HG03108 (cell line): ENCODE measurements around the gene FGFRL1.

ENCODE experiments used
- ATAC-seq: cut with Tn5 transposase; IDR thresholded peaks from one replicate; pipeline ENCODE4 v1.9.1; 2021; ENCODE audit warnings: moderate library complexity; ENCODE audit not compliant: unreplicated experiment

FGFRL1 gene

GRCh38 chr4:1021386-1022050, 10.1 kb downstream of the FGFRL1 start:
- peak; percentile 80 for ATAC-seq

- no peak for ATAC-seq
Observed at GRCh38 chr4:1022051-1022738, 10.8 kb downstream of the FGFRL1 start.

GRCh38 chr4:1022739-1023066, 11.3 kb downstream of the FGFRL1 start:
- no peak for ATAC-seq

GRCh38 chr4:1023075-1023640, 11.7 kb downstream of the FGFRL1 start:
- ATAC-seq, result no peak

- ATAC-seq, result no peak
Observed at GRCh38 chr4:1023895-1024740, 12.7 kb downstream of the FGFRL1 start.

DNA sequence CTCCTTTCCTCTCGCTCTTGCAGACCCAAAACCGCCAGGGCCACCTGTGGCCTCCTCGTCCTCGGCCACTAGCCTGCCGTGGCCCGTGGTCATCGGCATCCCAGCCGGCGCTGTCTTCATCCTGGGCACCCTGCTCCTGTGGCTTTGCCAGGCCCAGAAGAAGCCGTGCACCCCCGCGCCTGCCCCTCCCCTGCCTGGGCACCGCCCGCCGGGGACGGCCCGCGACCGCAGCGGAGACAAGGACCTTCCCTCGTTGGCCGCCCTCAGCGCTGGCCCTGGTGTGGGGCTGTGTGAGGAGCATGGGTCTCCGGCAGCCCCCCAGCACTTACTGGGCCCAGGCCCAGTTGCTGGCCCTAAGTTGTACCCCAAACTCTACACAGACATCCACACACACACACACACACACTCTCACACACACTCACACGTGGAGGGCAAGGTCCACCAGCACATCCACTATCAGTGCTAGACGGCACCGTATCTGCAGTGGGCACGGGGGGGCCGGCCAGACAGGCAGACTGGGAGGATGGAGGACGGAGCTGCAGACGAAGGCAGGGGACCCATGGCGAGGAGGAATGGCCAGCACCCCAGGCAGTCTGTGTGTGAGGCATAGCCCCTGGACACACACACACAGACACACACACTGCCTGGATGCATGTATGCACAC, 13.6 kb downstream of the FGFRL1 start:
- no peak for ATAC-seq

- ATAC-seq, result no peak
Observed at GRCh38 chr4:1026115-1026514, 14.7 kb downstream of the FGFRL1 start.

DNA sequence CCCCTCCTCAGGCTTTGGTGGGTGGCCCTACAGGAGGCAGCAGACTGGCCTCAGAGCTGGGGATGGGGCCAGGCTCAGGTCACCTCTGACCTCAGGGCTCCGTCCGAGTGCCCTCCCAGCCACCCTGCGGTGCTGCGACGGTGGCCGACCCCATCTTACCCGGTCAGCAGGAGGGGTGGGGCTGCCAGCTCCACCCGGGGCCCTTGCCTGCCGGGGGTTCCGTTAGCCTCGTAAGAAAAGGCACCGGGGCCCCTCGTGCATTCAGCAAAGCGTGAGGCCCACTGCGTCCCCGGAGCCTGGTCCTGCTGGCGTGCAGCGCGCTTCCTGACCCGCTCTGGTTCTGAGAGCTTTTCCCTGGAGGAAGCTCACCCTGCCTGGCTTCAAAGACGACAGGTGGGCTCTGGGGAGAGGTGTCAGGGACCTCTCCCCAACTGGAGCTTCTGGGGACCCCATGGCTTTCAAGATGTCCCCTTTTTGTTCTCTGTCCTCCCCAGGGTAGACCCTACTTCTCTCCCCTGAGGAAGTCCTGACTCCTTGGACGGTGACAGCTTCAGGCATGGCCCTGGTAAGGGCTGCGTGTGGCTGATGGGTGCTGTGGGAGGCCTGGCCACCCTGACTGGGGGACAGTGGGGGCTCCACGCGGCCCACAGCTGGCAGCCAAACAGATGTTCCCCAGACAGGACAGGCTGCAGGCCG, 15.9 kb downstream of the FGFRL1 start:
- no peak for ATAC-seq

- ATAC-seq, result no peak
Observed at GRCh38 chr4:1027915-1028238, 16.5 kb downstream of the FGFRL1 start.

GRCh38 chr4:1028574-1029220, 17.3 kb downstream of the FGFRL1 start:
- no peak for ATAC-seq

DNA sequence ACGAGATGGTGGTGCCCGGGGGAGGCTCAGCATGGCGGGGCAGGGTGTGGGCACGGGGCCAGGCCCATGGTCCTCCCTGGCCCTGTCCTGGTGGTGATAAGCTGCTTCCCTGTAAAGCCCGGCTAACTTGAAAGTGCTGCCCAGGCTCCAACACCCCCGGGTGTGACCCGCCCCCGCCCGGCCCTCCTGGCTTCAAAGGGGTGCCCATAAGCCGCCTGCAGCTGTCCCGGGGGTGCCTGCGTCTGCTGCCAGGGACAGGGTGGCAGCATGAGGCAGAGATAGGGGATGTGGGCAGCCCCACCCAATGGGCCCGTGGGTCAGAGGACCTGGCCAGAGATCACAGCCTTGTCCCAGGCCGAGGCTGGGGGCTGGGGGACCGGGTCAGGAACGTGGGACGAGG, 18.1 kb downstream of the FGFRL1 start:
- no peak for ATAC-seq

DNA sequence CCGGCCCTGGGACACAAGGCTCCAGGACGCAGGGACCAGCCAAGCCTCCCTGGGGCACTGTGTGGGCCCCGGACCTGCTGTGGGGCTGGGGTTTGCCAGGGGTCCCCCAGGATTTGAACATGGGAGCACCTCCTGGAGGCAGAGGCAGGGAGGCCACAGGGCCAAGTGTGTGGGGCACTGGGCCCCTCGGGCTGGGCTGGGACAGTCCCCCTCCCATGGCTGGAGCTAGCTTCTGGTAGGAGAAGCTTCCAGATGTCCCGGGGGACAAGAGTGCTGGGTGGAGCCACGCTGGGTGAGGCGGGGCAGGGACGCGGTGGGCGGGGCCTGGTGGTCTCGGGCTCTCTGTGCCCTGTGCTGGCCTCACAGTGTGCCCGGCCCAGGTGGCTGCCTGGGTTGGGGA, 18.6 kb downstream of the FGFRL1 start:
- no peak for ATAC-seq

DNA sequence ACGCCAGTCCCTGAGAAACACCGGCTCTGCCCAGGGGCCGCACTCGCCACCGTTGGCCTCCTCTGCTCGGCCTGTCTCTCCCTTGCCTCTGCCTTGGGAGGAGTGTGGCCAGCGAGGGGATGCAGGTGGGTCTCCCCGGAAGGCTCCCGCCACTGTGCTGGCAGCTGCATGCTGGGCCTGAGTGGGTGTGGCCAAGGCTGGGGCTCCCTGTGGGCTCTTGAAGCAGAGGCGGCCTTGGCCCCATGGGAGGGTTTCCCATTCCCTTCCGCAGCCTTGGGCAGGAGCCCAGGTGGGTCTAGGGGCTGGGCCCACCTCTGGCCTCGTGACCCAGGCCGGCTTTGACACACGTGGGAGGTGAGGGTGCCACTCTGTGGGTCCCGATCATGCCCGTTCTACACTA, 19.1 kb downstream of the FGFRL1 start:
- no peak for ATAC-seq

- no peak for ATAC-seq
Observed at GRCh38 chr4:1031346-1031745, 19.9 kb downstream of the FGFRL1 start.

DNA sequence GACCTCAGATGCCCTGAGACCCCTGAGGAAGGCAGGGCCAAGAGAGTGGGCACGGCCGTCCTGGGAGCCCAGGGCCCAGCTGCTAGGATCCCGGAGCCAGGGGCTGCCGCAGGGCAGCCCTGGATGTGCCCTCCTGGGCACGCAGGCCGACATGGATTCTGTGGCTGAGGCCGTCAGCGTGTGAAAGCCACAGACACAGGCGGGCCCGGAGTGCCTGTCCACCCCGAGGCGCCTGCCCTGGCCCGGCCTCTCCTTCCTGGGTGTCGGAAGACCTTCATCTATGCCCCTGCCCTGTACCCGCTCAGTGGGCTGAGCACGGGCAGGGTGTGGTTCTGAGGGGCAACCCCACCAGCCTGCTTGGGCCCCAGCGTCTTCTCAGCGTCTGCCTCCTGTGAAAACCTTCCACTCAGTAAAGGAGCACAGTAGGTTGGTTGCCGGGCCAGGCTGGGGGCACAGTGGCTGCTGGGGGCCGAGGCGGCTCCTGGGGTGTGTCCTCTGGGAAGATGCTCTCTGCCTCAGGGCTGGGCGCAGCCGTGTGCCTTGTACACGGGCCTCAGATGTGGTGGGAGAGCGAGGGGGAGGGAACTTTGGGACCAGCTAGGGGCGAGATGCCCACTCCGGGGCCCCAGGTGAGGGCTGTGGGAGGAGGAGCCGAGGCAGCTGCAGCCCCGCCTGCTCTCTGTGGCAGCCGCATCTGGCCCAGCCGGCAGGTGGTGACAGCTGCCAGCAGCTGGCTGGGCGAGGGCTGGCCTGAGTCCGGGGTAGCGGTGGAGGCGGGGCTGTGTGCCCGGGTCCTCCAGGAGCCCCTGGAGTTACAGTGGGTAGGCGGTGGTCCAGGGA, 20.8 kb downstream of the FGFRL1 start:
- ATAC-seq, result no peak

DNA sequence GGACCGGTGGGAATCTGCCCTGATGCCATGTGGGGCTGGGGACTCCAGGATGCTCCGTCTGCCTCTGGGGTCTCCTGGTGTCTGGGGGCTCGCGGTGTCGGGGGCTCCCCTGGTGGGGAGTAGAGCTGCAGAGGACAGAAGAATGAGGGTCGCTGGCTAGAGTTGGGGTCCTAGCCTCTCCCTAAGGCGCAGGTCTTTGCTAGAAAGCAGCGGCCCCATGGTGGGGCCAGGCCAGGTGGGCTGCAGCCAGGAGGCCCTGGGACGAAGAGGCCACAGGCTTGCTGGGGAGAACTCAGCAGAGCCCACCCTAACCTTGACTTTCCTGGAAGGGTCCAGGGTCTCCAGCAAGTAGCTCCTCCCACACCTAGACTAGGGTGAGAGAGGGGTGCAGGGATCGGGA, 21.4 kb downstream of the FGFRL1 start:
- no peak for ATAC-seq

- no peak for ATAC-seq
Observed at GRCh38 chr4:1033840-1034551, 22.6 kb downstream of the FGFRL1 start.

- ATAC-seq, result no peak
Observed at GRCh38 chr4:1035510-1035909, 24.1 kb downstream of the FGFRL1 start.

GRCh38 chr4:1036095-1036494, 24.7 kb downstream of the FGFRL1 start:
- ATAC-seq, result no peak
